ENCODE results near the gene SESTD1.

GRCh38 chr2:179165356-179166000 is 99.2 kb downstream of the SESTD1 start:
- TF ChIP-seq POLR2A (IDR thresholded peaks at IDR 0.05): no peak
- TF ChIP-seq CTCF (IDR thresholded peaks at IDR 0.05): no peak
- TF ChIP-seq POLR2AphosphoS5 (IDR thresholded peaks at IDR 0.05): no peak
- TF ChIP-seq EP300 (IDR thresholded peaks at IDR 0.05): no peak
